Duodenal mucosa (tissue), 2 donors: ENCODE measurements around the gene TLE3.

Source experiments
- H3K27ac ChIP-seq: one replicate; pipeline ENCODE4 v1.7.0; 2013; ENCODE audit warnings: low read depth, low read length
- H3K27me3 ChIP-seq, 2 donors: one replicate each; pipeline ENCODE4 v1.7.0; 2013; ENCODE audit warnings: low read length in 2 of 2, control low read depth in 1 of 2; ENCODE audit not compliant: insufficient read depth in 2 of 2, control insufficient read depth in 1 of 2
- H3K36me3 ChIP-seq, 2 donors: one replicate each; pipeline ENCODE4 v1.7.0; 2013; ENCODE audit warnings: low read length in 2 of 2, control low read depth in 1 of 2; ENCODE audit not compliant: insufficient read depth in 2 of 2, control insufficient read depth in 1 of 2
- H3K4me1 ChIP-seq, 2 donors: one replicate each; pipeline ENCODE4 v1.7.0; 2013; ENCODE audit warnings: low read length in 2 of 2, control low read depth in 1 of 2; ENCODE audit not compliant: insufficient read depth in 2 of 2, control insufficient read depth in 1 of 2
- H3K4me3 ChIP-seq, 2 donors: one replicate each; pipeline ENCODE4 v1.7.0; 2013; ENCODE audit warnings: low read length in 2 of 2, low read depth in 1 of 2
- H3K9ac ChIP-seq, 2 donors: one replicate each; pipeline ENCODE4 v1.7.0; 2013; ENCODE audit warnings: low read length in 2 of 2, low read depth in 1 of 2
- H3K9me3 ChIP-seq, 2 donors: one replicate each; pipeline ENCODE4 v1.7.0; 2013; ENCODE audit warnings: low read length in 2 of 2, control low read depth in 1 of 2; ENCODE audit not compliant: control insufficient read depth in 1 of 2

TLE3 gene

DNA sequence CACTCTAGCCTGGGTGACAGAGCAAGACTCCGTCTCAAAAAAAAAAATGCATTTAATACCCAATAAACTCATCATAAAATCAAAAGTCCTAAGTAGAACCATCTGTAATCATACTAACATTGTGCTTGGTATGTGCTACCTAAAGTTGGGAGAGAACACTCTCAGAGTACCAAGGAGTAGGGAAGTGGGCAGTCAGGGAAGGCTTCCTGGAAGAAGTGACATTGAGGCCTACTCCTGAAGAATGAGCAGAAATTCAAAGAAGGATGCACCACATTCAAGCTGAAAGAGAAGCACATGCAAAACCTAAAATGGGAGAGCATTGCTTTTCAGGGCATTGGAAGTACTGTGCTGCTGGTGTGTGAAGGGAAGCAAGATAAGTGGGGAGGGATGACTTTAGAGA lies 54.1 kb downstream of the TLE3 start:
- no peaks in the 10 kb centered on the region for H3K4me1 ChIP-seq
- peaks cover under 1 to 14% of the 10 kb centered on the region in 2 donors for H3K36me3 ChIP-seq
- no peak overlapping the region for H3K27ac ChIP-seq
- H3K4me3 ChIP-seq: no peak overlapping the region
- no peak overlapping the region for H3K9ac ChIP-seq
- no peaks in the 10 kb centered on the region for H3K9me3 ChIP-seq
- H3K27me3 ChIP-seq: no peaks in the 10 kb centered on the region

DNA sequence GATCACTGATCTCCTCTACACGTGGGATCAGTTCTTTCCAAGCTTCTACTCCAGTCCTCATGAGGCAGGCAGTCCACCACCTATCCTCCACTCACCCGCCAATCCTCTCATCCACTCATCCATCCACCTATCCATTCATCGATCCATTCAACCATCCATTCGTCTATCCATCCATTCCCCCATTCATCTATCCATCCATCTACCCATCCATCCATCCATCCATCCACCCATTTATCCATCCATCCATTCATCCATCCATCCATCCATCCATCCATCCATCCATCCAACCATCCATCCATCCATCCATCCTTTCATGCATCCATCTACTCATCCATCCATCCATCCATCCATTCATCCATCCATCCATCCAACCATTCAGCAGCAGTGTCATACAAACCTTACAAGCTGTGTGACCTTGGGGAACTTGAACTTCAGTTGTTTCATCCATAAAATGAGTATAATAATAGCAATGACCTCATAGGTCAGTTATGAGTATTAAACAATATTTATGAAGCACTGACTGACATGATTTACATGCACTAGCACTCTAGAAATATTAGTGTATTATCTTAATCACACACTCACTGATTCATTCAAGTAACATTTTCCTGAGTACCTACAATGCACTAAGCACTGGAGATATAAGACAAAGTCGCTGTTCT lies 55.0 kb downstream of the TLE3 start:
- H3K9ac ChIP-seq: no peak overlapping the region
- no peak overlapping the region for H3K27ac ChIP-seq
- H3K27me3 ChIP-seq: no peaks in the 10 kb centered on the region
- no peak overlapping the region for H3K4me3 ChIP-seq
- H3K9me3 ChIP-seq: no peaks in the 10 kb centered on the region
- H3K4me1 ChIP-seq: no peaks in the 10 kb centered on the region
- H3K36me3 ChIP-seq: peaks cover 0 to 7% of the 10 kb centered on the region in 2 donors

DNA sequence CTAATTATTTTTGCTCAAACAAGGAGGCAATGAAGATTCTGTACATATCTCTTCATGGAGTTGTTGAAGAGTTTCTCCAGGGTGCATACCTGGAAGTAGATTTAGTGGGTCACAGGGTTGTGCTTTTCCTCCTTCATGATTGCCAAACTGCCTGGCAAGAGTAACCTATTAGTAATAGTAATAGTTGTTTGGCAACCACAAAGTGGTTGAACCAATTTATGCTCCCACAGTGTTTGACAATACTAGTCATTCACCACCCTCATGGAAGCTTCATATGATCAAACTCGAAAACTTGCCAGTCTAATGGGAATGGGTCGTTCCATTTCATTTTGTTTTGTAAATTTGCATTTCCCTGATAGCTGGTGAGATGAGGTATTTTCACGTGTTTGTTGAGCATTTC lies 57.8 kb downstream of the TLE3 start:
- H3K9ac ChIP-seq: no peak overlapping the region
- H3K9me3 ChIP-seq: no peaks in the 10 kb centered on the region
- no peaks in the 10 kb centered on the region for H3K27me3 ChIP-seq
- H3K4me3 ChIP-seq: no peak overlapping the region
- peaks cover 0 to 9% of the 10 kb centered on the region in 2 donors for H3K4me1 ChIP-seq
- H3K27ac ChIP-seq: no peak overlapping the region
- H3K36me3 ChIP-seq: no peaks in the 10 kb centered on the region

DNA sequence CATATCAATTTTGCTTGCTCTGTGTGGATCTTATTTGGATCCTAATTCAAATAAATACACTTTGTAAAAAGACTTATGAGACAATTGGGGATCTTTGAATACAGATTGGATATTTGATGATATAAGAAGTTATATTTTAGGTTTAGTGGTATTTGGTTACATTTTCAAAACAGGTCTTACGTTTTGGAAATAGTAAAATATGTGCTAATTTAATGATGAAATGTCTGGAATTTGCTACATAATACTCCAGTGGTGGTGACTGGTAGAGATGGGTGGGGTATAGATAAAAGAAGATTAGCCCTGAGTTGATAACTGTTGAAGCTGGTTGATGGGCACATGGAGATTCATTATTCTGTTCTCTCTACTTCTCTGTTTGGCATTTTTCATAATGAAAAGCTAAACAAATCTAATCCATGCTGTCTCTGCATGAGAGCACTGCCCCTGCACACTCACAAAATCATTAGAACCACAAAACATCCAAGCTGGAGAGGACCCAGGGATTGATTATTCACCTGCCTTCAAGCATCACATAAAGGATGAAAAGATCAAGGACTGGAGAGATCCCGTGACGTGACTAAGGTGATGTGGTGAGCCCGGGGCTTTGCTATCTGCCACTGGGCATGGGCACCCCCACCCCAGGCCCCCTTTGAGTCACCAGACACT lies 58.9 kb downstream of the TLE3 start:
- H3K36me3 ChIP-seq: no peaks in the 10 kb centered on the region
- no peaks in the 10 kb centered on the region for H3K9me3 ChIP-seq
- no peak overlapping the region for H3K9ac ChIP-seq

DNA sequence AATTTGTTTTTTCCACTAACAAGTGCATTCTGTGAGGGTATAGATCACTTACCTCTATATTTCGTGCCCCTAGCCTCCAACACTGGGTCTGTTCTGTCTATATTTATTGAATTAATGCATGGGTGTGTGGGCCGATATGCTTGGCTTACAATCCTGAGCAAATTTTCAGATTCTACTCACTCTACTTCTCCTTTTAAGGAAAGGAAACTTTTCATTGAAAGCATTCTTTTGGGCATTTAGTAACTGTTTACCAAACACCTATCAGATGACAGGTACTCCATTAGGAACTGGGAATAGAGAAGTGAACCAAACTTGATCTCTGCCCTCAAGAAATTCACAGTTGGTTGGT lies 60.5 kb downstream of the TLE3 start:
- H3K36me3 ChIP-seq: no peaks in the 10 kb centered on the region
- peaks cover 0 to 9% of the 10 kb centered on the region in 2 donors for H3K4me1 ChIP-seq
- H3K9me3 ChIP-seq: no peaks in the 10 kb centered on the region
- H3K27me3 ChIP-seq: peaks cover 0 to 12% of the 10 kb centered on the region in 2 donors
- H3K9ac ChIP-seq: no peak overlapping the region
- H3K4me3 ChIP-seq: no peak overlapping the region
- no peak overlapping the region for H3K27ac ChIP-seq

More for the DNA sequence above, 58.9 kb downstream of the TLE3 start:
- no peak overlapping the region for H3K27ac ChIP-seq
- H3K27me3 ChIP-seq: peaks cover 0 to 4% of the 10 kb centered on the region in 2 donors
- H3K4me1 ChIP-seq: peaks cover 0 to 9% of the 10 kb centered on the region in 2 donors
- no peak overlapping the region for H3K4me3 ChIP-seq

DNA sequence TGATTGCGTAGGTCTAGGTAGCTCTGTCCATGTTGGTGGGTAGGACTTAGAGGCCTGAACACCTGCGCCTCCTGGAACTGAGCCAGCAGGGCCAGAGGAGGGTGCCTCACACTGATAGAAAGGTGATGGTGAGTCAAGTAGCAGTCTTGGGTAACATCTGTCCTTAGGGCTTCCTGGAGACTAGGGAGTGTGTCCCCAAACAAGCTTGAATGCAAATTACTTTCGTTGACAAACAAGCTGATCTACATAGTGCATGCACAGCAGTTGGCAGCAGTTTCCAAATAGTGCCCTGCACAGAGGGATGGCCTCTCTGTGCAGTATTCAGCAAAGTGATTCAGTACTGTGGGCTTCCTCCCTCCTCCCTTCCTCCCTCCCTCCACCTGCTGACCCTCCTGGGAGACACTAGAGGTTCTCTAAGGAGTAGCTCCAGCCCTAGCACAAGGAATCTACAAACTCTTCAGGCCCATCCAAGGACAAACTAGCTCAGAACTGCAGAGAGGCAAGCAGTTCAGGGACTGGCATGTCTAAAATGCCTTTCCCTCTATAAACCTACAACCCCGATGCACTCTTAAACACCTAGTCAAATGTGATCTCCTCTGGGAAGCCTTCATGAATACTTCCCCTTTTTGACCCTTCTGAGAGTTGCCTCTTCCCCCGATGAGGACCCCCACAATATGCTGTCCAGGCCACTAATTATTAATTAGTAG lies 61.0 kb downstream of the TLE3 start:
- Histone ChIP-seq H3K27ac (no peak overlapping the region), H3K4me1 (peaks cover 0 to 9% of the 10 kb centered on the region in 2 donors), H3K9ac (no peak overlapping the region), H3K27me3 (peaks cover 0 to 12% of the 10 kb centered on the region in 2 donors), H3K36me3 (no peaks in the 10 kb centered on the region), H3K4me3 (no peak overlapping the region), H3K9me3 (no peaks in the 10 kb centered on the region)

DNA sequence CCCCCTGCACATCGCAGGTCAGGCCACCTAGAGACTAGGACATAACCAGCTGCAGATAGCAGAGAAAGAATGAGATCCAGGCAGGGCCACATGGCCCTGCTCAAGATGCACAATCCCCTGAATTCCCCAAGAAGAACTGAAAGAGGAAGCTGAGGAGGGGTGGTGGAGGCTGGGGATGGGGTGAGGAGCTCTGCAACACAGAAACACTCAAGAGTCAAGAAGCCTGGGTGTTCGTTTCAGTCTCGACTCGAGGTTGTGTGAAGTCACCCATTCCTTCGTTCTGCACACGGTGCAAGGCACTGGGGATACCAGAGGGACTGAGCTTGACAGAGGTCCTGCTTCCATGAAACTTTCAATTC lies 62.0 kb downstream of the TLE3 start:
- Histone ChIP-seq H3K27me3 (peaks cover 0 to 14% of the 10 kb centered on the region in 2 donors), H3K9ac (no peak overlapping the region), H3K36me3 (no peaks in the 10 kb centered on the region), H3K9me3 (no peaks in the 10 kb centered on the region), H3K4me3 (no peak overlapping the region), H3K4me1 (peaks cover 0 to 9% of the 10 kb centered on the region in 2 donors), H3K27ac (no peak overlapping the region)

DNA sequence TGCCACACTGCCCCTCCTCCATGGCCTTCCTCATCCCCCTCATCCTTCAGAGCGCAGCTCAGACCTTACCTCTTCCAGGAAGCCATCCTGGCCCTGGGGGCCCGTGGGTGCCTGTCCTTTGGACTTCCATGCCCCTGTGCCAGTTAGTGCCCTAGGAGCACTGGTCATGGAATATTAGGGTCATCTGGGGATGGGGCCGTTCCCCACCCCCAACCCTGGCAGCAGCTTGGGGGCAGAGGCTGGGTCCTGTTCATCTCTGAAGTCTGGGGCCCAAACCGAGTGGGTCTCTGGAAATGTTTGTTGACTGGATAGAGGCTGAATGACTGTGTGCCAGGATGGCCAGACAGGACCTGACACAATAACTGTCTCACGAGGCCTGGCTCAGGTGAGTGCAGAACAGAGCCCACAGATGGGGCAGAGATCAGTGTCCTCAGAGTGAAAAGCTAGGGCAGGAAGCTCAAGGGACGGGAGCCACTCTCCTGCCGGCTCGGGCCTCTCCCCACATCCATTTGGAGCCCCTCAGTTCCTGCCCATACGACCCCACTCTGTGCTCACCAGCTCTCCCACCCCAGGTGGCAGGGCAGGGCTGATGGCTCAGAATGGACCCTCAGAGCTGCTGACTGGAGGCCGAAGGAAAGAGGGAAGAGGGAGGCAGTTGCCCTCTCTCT lies 62.5 kb downstream of the TLE3 start:
- Histone ChIP-seq H3K9me3 (no peaks in the 10 kb centered on the region), H3K9ac (no peak overlapping the region), H3K4me1 (peaks cover 0 to 9% of the 10 kb centered on the region in 2 donors), H3K27me3 (peaks cover 0 to 14% of the 10 kb centered on the region in 2 donors), H3K27ac (no peak overlapping the region), H3K36me3 (no peaks in the 10 kb centered on the region), H3K4me3 (no peak overlapping the region)

DNA sequence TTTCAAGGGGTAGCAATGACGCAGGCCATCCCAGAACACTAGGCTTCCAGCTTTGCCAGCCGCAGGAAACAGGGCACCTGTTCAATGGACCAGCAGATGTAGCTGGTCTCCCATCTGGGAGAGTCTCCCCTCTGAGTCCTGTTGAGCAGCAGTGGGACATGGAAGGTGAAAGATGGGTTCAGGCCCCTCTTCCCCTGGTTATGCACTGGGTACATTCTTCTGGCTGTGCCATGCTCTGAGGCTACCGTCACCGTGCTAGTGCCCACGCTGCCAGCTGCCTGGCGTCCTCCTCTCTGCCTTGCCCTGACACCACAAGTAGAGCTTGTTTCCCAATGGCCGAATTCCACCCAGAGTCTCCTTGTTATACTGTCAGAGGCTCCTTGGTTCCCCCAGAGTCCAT lies 63.1 kb downstream of the TLE3 start:
- Histone ChIP-seq H3K9me3 (no peaks in the 10 kb centered on the region), H3K9ac (no peak overlapping the region), H3K4me1 (peaks cover 0 to 9% of the 10 kb centered on the region in 2 donors), H3K27me3 (peaks cover 0 to 14% of the 10 kb centered on the region in 2 donors), H3K4me3 (no peak overlapping the region), H3K36me3 (no peaks in the 10 kb centered on the region), H3K27ac (no peak overlapping the region)

DNA sequence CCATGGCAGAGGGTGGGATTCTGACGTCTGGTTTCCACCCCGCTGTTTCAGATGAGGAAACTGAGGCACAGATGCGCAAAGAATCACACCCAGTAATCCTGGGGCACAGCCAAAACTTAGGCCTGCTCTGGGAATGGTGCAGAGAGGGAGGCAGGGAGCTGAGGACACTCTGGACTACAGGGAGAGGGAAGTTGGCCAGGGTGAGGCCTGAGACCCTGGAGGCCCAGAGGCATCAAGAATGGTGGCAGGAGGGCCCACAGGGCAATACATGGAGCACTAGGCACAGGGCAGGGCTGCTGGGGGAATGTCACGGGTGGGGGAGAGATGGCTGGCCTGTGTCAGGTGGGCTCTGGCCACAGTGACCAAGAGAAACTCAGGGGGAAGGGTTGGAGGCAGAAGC lies 63.6 kb downstream of the TLE3 start:
- H3K36me3 ChIP-seq: no peaks in the 10 kb centered on the region
- peaks cover 0 to 9% of the 10 kb centered on the region in 2 donors for H3K4me1 ChIP-seq
- no peak overlapping the region for H3K9ac ChIP-seq
- H3K27me3 ChIP-seq: peaks cover 0 to 14% of the 10 kb centered on the region in 2 donors
- no peaks in the 10 kb centered on the region for H3K9me3 ChIP-seq
- no peak overlapping the region for H3K27ac ChIP-seq
- no peak overlapping the region for H3K4me3 ChIP-seq
